ENCODE measurements around the gene CCL8. TPM values are rescaled to one million over a fixed set of nuclear protein-coding genes. Genes with fewer than 3 reads are reported as not detected.
A peak's percentile ranks its signal among the peaks of the same experiment; 100 is the strongest.

CCL8 gene
- polyA plus RNA-seq, 4 donors, result 0.20 to 4.2 (median 0.39) TPM; not detected in 1

GRCh38 chr17:34312080-34312479, 7.2 kb upstream of the CCL8 start:
- peak in 2 of 4 donors; percentile 43 to 44 for DNase-seq (ENCODE audit: low read depth in 4 of 4, low spot score in 3 of 4)

GRCh38 chr17:34313164-34313563, 6.1 kb upstream of the CCL8 start:
- DNase-seq (ENCODE audit: low read depth in 4 of 4, low spot score in 3 of 4), result no peak

GRCh38 chr17:34314279-34314678, 5.0 kb upstream of the CCL8 start:
- no peak for DNase-seq (ENCODE audit: low read depth in 4 of 4, low spot score in 3 of 4)

GRCh38 chr17:34318474-34318873, 761 bp upstream of the CCL8 start:
- DNase-seq (ENCODE audit: low read depth in 4 of 4, low spot score in 3 of 4), result no peak

- DNase-seq (ENCODE audit: low read depth in 4 of 4, low spot score in 3 of 4), result no peak
These were observed 2.7 kb downstream of the CCL8 start for GRCh38 chr17:34321964-34322363.

- peak in 1 of 4 donors; percentile 10 for DNase-seq (ENCODE audit: low read depth in 4 of 4, low spot score in 3 of 4)
These were observed 8.3 kb downstream of the CCL8 start for GRCh38 chr17:34327580-34327979.

GRCh38 chr17:34337701-34338100, 18.5 kb downstream of the CCL8 start:
- DNase-seq (ENCODE audit: low read depth in 4 of 4, low spot score in 3 of 4), result no peak

- no peak for DNase-seq (ENCODE audit: low read depth in 4 of 4, low spot score in 3 of 4)
These were observed 20.0 kb downstream of the CCL8 start for GRCh38 chr17:34339138-34339770.

GRCh38 chr17:34341916-34342315, 22.7 kb downstream of the CCL8 start:
- DNase-seq (ENCODE audit: low read depth in 4 of 4, low spot score in 3 of 4), result no peak

GRCh38 chr17:34347063-34347462, 27.8 kb downstream of the CCL8 start:
- no peak for DNase-seq (ENCODE audit: low read depth in 4 of 4, low spot score in 3 of 4)

- DNase-seq (ENCODE audit: low read depth in 4 of 4, low spot score in 3 of 4), result no peak
These were observed 30.5 kb downstream of the CCL8 start for GRCh38 chr17:34349751-34350150.

GRCh38 chr17:34351096-34351495, 31.9 kb downstream of the CCL8 start:
- no peak for DNase-seq (ENCODE audit: low read depth in 4 of 4, low spot score in 3 of 4)

GRCh38 chr17:34352191-34352590, 33.0 kb downstream of the CCL8 start:
- DNase-seq (ENCODE audit: low read depth in 4 of 4, low spot score in 3 of 4), result no peak

- no peak for DNase-seq (ENCODE audit: low read depth in 4 of 4, low spot score in 3 of 4)
These were observed 35.4 kb downstream of the CCL8 start for GRCh38 chr17:34354637-34355036.

- DNase-seq (ENCODE audit: low read depth in 4 of 4, low spot score in 3 of 4), result no peak
These were observed 37.0 kb downstream of the CCL8 start, which contains the start of gene CCL13 for GRCh38 chr17:34356194-34356593. CCL13 (plus strand) TSS chr17:34356480; CDS start chr17:34356527, 47 bp downstream.

GRCh38 chr17:34357398-34357797, 38.2 kb downstream of the CCL8 start:
- no peak for DNase-seq (ENCODE audit: low read depth in 4 of 4, low spot score in 3 of 4)

GRCh38 chr17:34358631-34359030, 39.4 kb downstream of the CCL8 start:
- DNase-seq (ENCODE audit: low read depth in 4 of 4, low spot score in 3 of 4), result no peak

GRCh38 chr17:34360601-34361270, 41.5 kb downstream of the CCL8 start:
- no peak for DNase-seq (ENCODE audit: low read depth in 4 of 4, low spot score in 3 of 4)

- peak; percentile 46 to 75 (median 66) for DNase-seq (ENCODE audit: low read depth in 4 of 4, low spot score in 3 of 4)
These were observed 42.3 kb downstream of the CCL8 start for GRCh38 chr17:34361478-34362061.

- no peak for DNase-seq (ENCODE audit: low read depth in 4 of 4, low spot score in 3 of 4)
These were observed 44.0 kb downstream of the CCL8 start, which contains the start of gene CCL1 for GRCh38 chr17:34363183-34363661. CCL1 (minus strand) TSS chr17:34363233; CDS start chr17:34363161, 72 bp downstream.

GRCh38 chr17:34364751-34365150, 45.5 kb downstream of the CCL8 start:
- DNase-seq (ENCODE audit: low read depth in 4 of 4, low spot score in 3 of 4), result no peak

- DNase-seq (ENCODE audit: low read depth in 4 of 4, low spot score in 3 of 4), result no peak
These were observed 46.1 kb downstream of the CCL8 start for GRCh38 chr17:34365340-34365739.
